K562 (cell line): Measurements from ENCODE around the gene PGBD1. TPM values are rescaled to one million over a fixed set of nuclear protein-coding genes. Genes with fewer than 3 reads are reported as not detected.
A peak's percentile ranks its signal among the peaks of the same experiment; 100 is the strongest.

Source experiments
- ATAC-seq: fragments of 200-7000 bp; cut with Tn5 transposase; 3 replicates; pipeline ENCODE4 v1.9.1; 2020; ENCODE audit warnings: moderate library complexity
- BruUV-seq: library from RNA; stranded (reverse); fragments of 400-500 nt; replicated peaks from 2 replicates; lab custom pipeline; 2021; lab: Mats Ljungman, UMichigan
- CTCF ChIA-PET: fragments of 300-600 bp; formaldehyde crosslinking; extraction: SDS; loops from one replicate; lab custom pipeline; 2021; ENCODE audit warnings: low intra/inter-chr PET ratio; lab: Yijun Ruan, JAX
- POLR2A ChIA-PET: fragments of 300-600, 350-650 bp; sonication (Branson Sonifier 250); formaldehyde crosslinking; extraction: SDS; loops from one replicate; lab custom pipeline; 2021; ENCODE audit warnings: antibody characterized with exemption, inconsistent platforms; lab: Yijun Ruan, JAX
- DNase-seq, 4 experiments: peaks; one replicate each; pipeline versions ENCODE4 v3.0.0 to v3.0.0-alpha.2; 2011 to 2018; ENCODE audit warnings: low spot score in 3 of 4, mixed read lengths in 3 of 4; ENCODE audit errors: extremely low read depth in 1 of 4
- FAIRE-seq: peaks from 2 replicates; lab custom pipeline; 2011; peaks lifted over from hg19 to GRCh38; lab: Jason Lieb, UNC
- H2AFZ ChIP-seq: 2 replicates; pipeline ENCODE4 v1.6.0; 2011; ENCODE audit warnings: low read depth, low read length, control low read depth, inconsistent platforms
- H3K27ac ChIP-seq: fragments of 200-600 bp; 3 replicates; pipeline ENCODE4 v1.8.0; 2011; ENCODE audit warnings: low read depth, mild to moderate bottlenecking, control low read depth, inconsistent platforms, low read length, moderate library complexity, mixed read lengths; ENCODE audit errors: extremely low read depth
- H3K27me3 ChIP-seq, 2 experiments: fragments of 300-600 bp in 1 of 2; 2 replicates in 1 of 2; 3 replicates in 1 of 2; pipeline versions ENCODE4 v1.6.0 to v1.8.0; 2011; ENCODE audit warnings: inconsistent platforms in 2 of 2, low read length in 2 of 2, mild to moderate bottlenecking in 1 of 2, mixed read lengths in 1 of 2, moderate library complexity in 1 of 2; ENCODE audit not compliant: control insufficient read depth in 2 of 2, insufficient read depth in 2 of 2
- H3K36me3 ChIP-seq: fragments of 300-600 bp; 3 replicates; pipeline ENCODE4 v1.8.0; 2011; ENCODE audit warnings: mild to moderate bottlenecking, low read length, inconsistent platforms; ENCODE audit not compliant: control insufficient read depth, insufficient read depth
- H3K4me1 ChIP-seq, 2 experiments: fragments of 200-600 bp in 1 of 2; replicated peaks in 1 of 2; 2 replicates in 1 of 2; 3 replicates in 1 of 2; pipeline versions ENCODE4 v1.5.1 to v1.8.0; 2011; ENCODE audit warnings: inconsistent platforms in 2 of 2, low read length in 2 of 2, mild to moderate bottlenecking in 1 of 2, mixed read lengths in 1 of 2, moderate library complexity in 1 of 2; ENCODE audit not compliant: control insufficient read depth in 2 of 2, insufficient read depth in 2 of 2
- H3K4me2 ChIP-seq: 2 replicates; pipeline ENCODE4 v1.6.1; 2011; ENCODE audit warnings: low read length, control low read depth, inconsistent platforms, mixed read lengths; ENCODE audit not compliant: insufficient read depth
- H3K4me3 ChIP-seq: fragments of 200-600 bp; sonication (generic), shearing (Covaris generic); 2 replicates; pipeline ENCODE4 v1.5.1; 2016; ENCODE audit warnings: control low read depth, inconsistent platforms
- H3K79me2 ChIP-seq: fragments of 200-600 bp; 3 replicates; pipeline ENCODE4 v1.8.0; 2011; ENCODE audit warnings: low read length, inconsistent platforms; ENCODE audit not compliant: control insufficient read depth, insufficient read depth
- H3K9ac ChIP-seq, 2 experiments: 2 replicates each; pipeline versions ENCODE4 v1.6.0 to v1.6.1; 2011; ENCODE audit warnings: low read depth in 2 of 2, low read length in 2 of 2, control low read depth in 1 of 2, inconsistent platforms in 1 of 2, mild to moderate bottlenecking in 1 of 2, mixed read lengths in 1 of 2; ENCODE audit not compliant: insufficient read depth in 1 of 2
- H3K9me1 ChIP-seq: one replicate; pipeline ENCODE4 v1.6.0; 2011; ENCODE audit warnings: inconsistent platforms, mild to moderate bottlenecking, low read length, moderate library complexity; ENCODE audit not compliant: control insufficient read depth, insufficient read depth
- H3K9me3 ChIP-seq: replicated peaks from 2 replicates; pipeline ENCODE4 v1.5.1; 2011; ENCODE audit warnings: low read depth, low read length, inconsistent platforms; ENCODE audit not compliant: control insufficient read depth, insufficient read depth
- H4K20me1 ChIP-seq: replicated peaks from 2 replicates; pipeline ENCODE4 v1.6.1; 2011; ENCODE audit warnings: low read length, inconsistent platforms, mixed read lengths; ENCODE audit not compliant: control insufficient read depth, insufficient read depth
- CHCHD3 ChIP-seq: fragments of 250-450 bp; sonication (Bioruptor Pico); IDR thresholded peaks from 2 replicates; pipeline ENCODE4 v2.1.2; 2022; ENCODE audit warnings: mild to moderate bottlenecking
- CTBP1 ChIP-seq: fragments of 450-650 bp; IDR thresholded peaks from 2 replicates; pipeline ENCODE4 v1.6.1; 2016; ENCODE audit warnings: borderline replicate concordance
- HDAC2 ChIP-seq: fragments of 450-650 bp; IDR thresholded peaks from 2 replicates; pipeline ENCODE4 v1.6.1; 2016; ENCODE audit warnings: mild to moderate bottlenecking
- KHSRP ChIP-seq: fragments of 450-650 bp; IDR thresholded peaks from 2 replicates; pipeline ENCODE4 v1.6.1; 2017
- NFATC3 ChIP-seq: fragments of 450-650 bp; IDR thresholded peaks from 2 replicates; pipeline ENCODE4 v1.6.1; 2017; ENCODE audit warnings: mild to moderate bottlenecking
- NFIC ChIP-seq: fragments of 450-650 bp; IDR thresholded peaks from 2 replicates; pipeline ENCODE4 v1.6.1; 2017; ENCODE audit warnings: mild to moderate bottlenecking, inconsistent platforms
- NRF1 ChIP-seq, 2 experiments: fragments of 450-650 bp; IDR thresholded peaks in 1 of 2; conservative IDR thresholded peaks in 1 of 2; 2 replicates each; pipeline ENCODE4 v1.6.1; 2014; ENCODE audit warnings: mild to moderate bottlenecking in 2 of 2
- SRSF1 ChIP-seq: fragments of 200-400 bp; formaldehyde crosslinking; IDR thresholded peaks from 2 replicates; pipeline ENCODE4 v1.6.1; 2017; ENCODE audit warnings: mild to moderate bottlenecking, low read depth, low read length, moderate library complexity
- STAT5A ChIP-seq: IDR thresholded peaks from 2 replicates; pipeline ENCODE4 v1.6.1; 2012; ENCODE audit warnings: low read length, inconsistent platforms, borderline replicate concordance
- TBL1XR1 ChIP-seq, 2 experiments: IDR thresholded peaks; 2 replicates each; pipeline ENCODE4 v1.6.1; 2012; ENCODE audit warnings: improper control_type of control experiment in 2 of 2, low read length in 2 of 2, mild to moderate bottlenecking in 1 of 2
- TFAM ChIP-seq: fragments of 250-450 bp; sonication (Bioruptor Pico); conservative IDR thresholded peaks from 2 replicates; pipeline ENCODE4 v1.5.0; 2021; ENCODE audit warnings: mild to moderate bottlenecking, moderate library complexity
- U2AF2 ChIP-seq: fragments of 200-400 bp; formaldehyde crosslinking; optimal IDR thresholded peaks from 2 replicates; pipeline ENCODE3; 2017; ENCODE audit warnings: low read depth, mild to moderate bottlenecking, low read length
- WGBS: fragments of 100-300 bp; shearing (Covaris generic); methylation state at CpG from one replicate; pipeline ENCODE4 v1.1.6; 2016; ENCODE audit warnings: low coverage, mixed read lengths; ENCODE audit not compliant: insufficient coverage; ENCODE audit errors: missing lambda C conversion rate; 5-methylcytosine and 5-hydroxymethylcytosine counted together
- in situ Hi-C: fragments of 300-500 bp; cut with MboI; formaldehyde crosslinking; loops from 4 replicates; pipeline ENCODE4 v1.15.0; 2018; ENCODE audit warnings: inconsistent platforms, mixed read lengths
- intact Hi-C: fragments of 100-400 bp; cut with micrococcal nuclease; formaldehyde crosslinking; loops from 2 replicates; pipeline ENCODE4 v1.14.2; 2022
- polyA plus RNA-seq, 8 experiments: library from polyadenylated mRNA; depleted of rRNA in 4 of 8; stranded (reverse) in 5 of 8; unstranded in 3 of 8; fragments of >200 nt; fragmentation: Nextera tagmentation in 2 of 8; fragmentation: Illumina TruSeq in 1 of 8; extraction: Ambion mirVana in 2 of 8; extraction: Trizol in 1 of 8; gene quantifications; 2 replicates each; pipeline versions ENCODE4 v1.2.1 to v1.2.3, GENCODE V29; 2011 to 2014; ENCODE audit warnings: inconsistent platforms in 1 of 8, missing spikeins in 1 of 8
- total RNA-seq, 7 experiments: library from RNA; depleted of rRNA in 6 of 7; stranded (reverse); fragments of >200 nt in 6 of 7; fragmentation: Illumina TruSeq in 2 of 7; extraction: Trizol in 2 of 7; gene quantifications; 2 replicates each; pipeline versions ENCODE4 v1.2.1 to v1.2.3, GENCODE V29; 2011 to 2021; ENCODE audit warnings: low replicate concordance in 1 of 7
- TF ChIP-seq, protein P1 (sequence below): fragments of 200-800 bp; sonication (Bioruptor generic); IDR thresholded peaks from 2 replicates; pipeline ENCODE4 v1.6.1; 2017; ENCODE audit warnings: missing genetic modification characterization, missing compliant biosample characterization
- TF ChIP-seq, protein P2 (sequence below): fragments of 450-650 bp; IDR thresholded peaks from 2 replicates; pipeline ENCODE4 v1.6.1; 2016; ENCODE audit warnings: low read depth, mild to moderate bottlenecking, moderate library complexity
- TF ChIP-seq, protein P3 (sequence below): fragments of 250-450 bp; sonication (Bioruptor Pico); IDR thresholded peaks from 2 replicates; pipeline ENCODE4 v1.5.0; 2022; ENCODE audit warnings: mild to moderate bottlenecking
- TF ChIP-seq, protein P4 (sequence below), 2 experiments: fragments of 250-450 bp in 1 of 2; fragments of 450-650 bp in 1 of 2; sonication (Bioruptor Pico) in 1 of 2; IDR thresholded peaks; 2 replicates each; pipeline versions ENCODE4 v1.6.1 to v1.8.0; 2016 to 2021; ENCODE audit warnings: mild to moderate bottlenecking in 2 of 2, moderate library complexity in 2 of 2, missing compliant biosample characterization in 1 of 2, missing genetic modification characterization in 1 of 2

PGBD1 gene
- total and polyA plus RNA-seq, 9 of the 15 experiments (the other 6 are each of a cell fraction or from before 2014, with no cell fraction given) = 3.3 to 9.0 (median 7.3) TPM

DNA sequence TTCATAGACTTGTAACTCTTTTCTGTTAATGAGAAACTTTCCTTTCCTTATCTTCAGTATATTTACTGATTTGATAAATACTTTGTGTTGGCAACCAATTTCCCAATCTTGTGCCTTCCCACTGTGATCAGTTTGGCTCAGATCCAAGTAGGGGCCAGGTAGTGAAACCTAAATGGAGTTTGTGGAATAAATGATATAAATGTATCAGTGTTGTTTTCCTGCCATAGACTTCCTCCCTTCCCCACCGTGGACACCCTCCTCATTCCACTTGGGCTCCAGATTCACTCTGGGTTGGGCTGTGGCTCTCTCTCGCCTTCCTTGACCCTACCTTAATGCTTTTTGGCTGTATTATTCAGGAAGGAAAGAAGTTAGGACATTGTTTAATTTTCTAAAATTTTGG, 69.7 kb downstream of the PGBD1 start (continued):
- 0 out of 4 replicates have a peak, but pooled peaks of 1 of the 2 experiments have one; percentile 14 for TF ChIP-seq TBL1XR1 (IDR thresholded peaks at IDR 0.05; ENCODE audit: low read length in 2 of 2)
- TF ChIP-seq, protein P1, sequence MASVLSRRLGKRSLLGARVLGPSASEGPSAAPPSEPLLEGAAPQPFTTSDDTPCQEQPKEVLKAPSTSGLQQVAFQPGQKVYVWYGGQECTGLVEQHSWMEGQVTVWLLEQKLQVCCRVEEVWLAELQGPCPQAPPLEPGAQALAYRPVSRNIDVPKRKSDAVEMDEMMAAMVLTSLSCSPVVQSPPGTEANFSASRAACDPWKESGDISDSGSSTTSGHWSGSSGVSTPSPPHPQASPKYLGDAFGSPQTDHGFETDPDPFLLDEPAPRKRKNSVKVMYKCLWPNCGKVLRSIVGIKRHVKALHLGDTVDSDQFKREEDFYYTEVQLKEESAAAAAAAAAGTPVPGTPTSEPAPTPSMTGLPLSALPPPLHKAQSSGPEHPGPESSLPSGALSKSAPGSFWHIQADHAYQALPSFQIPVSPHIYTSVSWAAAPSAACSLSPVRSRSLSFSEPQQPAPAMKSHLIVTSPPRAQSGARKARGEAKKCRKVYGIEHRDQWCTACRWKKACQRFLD (CRISPR knock-in tag) = peak; percentile 15; the same call in 1 of the 2 replicates
- peak; percentile 97 for TF ChIP-seq NFIC
- no peak for TF ChIP-seq HDAC2
- TF ChIP-seq STAT5A = 0 out of 2 replicates have a peak, but pooled peaks have one; percentile 15
- TF ChIP-seq CTBP1 = no peak

DNA sequence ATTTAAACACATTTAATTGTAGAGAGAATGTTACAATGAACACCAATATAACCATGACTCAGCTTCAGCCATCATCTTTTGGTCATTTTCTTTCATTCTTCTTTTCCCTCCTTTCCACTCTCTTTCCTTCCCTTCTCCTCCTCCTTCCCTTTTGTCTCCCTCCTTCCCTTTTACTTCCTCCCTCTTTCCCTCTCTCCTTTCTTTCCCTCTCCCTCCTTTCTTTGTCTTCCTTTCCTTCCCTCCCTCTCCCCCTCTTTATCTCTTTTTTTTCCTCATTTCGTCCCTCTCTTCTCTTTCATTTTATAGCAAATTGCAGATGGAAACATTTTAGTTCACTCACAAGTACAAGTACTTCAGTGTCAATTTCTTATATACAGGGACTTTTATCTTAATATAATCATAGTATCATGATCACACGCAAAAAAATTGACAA, 70.1 kb downstream of the PGBD1 start:
- CTCF ChIA-PET = interaction anchor here (1.0 kb wide), 1 partner anchor 99 kb away, joined by 3 read pairs; the partner anchor contains the start of gene ZKSCAN4
- no peak for ATAC-seq
- in situ Hi-C loops = no loop called here
- TF ChIP-seq TFAM (CRISPR knock-in tag) (no peak), NRF1 (conservative IDR thresholded peaks at IDR 0.05 in 1 of 2, IDR thresholded peaks at IDR 0.05 in 1 of 2) (no peak), NFATC3 (no peak), KHSRP (peak; percentile 56; the same call in 1 of the 2 replicates), U2AF2 (no peak), SRSF1 (no peak), CHCHD3 (CRISPR knock-in tag) (no peak)
- TF ChIP-seq, protein P2, sequence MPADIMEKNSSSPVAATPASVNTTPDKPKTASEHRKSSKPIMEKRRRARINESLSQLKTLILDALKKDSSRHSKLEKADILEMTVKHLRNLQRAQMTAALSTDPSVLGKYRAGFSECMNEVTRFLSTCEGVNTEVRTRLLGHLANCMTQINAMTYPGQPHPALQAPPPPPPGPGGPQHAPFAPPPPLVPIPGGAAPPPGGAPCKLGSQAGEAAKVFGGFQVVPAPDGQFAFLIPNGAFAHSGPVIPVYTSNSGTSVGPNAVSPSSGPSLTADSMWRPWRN = 0 out of 2 replicates have a peak, but pooled peaks have one; percentile 34
- TF ChIP-seq, protein P3, sequence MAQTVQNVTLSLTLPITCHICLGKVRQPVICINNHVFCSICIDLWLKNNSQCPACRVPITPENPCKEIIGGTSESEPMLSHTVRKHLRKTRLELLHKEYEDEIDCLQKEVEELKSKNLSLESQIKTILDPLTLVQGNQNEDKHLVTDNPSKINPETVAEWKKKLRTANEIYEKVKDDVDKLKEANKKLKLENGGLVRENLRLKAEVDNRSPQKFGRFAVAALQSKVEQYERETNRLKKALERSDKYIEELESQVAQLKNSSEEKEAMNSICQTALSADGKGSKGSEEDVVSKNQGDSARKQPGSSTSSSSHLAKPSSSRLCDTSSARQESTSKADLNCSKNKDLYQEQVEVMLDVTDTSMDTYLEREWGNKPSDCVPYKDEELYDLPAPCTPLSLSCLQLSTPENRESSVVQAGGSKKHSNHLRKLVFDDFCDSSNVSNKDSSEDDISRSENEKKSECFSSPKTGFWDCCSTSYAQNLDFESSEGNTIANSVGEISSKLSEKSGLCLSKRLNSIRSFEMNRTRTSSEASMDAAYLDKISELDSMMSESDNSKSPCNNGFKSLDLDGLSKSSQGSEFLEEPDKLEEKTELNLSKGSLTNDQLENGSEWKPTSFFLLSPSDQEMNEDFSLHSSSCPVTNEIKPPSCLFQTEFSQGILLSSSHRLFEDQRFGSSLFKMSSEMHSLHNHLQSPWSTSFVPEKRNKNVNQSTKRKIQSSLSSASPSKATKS (CRISPR knock-in tag) = no peak
- TF ChIP-seq, protein P4, sequence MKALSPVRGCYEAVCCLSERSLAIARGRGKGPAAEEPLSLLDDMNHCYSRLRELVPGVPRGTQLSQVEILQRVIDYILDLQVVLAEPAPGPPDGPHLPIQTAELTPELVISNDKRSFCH (CRISPR knock-in tag; IDR thresholded peaks at IDR 0.05) = no peak
- TF ChIP-seq, protein P4 (tag; IDR thresholded peaks at IDR 0.05) = no peak

More for the DNA sequence above, 70.1 kb downstream of the PGBD1 start:
- H3K9me1 ChIP-seq = no peaks in the 10 kb centered on the region
- peak overlapping the region; percentile 82 to 84; a peak in 3 of 4 replicates for H3K9ac ChIP-seq
- intact Hi-C loops = loop anchor here (5.0 to 10.0 kb wide), 2 partner anchors 84 to 517 kb away; partner anchors contain the start of gene ZSCAN26
- H3K4me1 ChIP-seq = peaks cover 35 to 51% of the 10 kb centered on the region in 2 experiments
- peak overlapping the region; percentile 86 for H3K27ac ChIP-seq
- DNase-seq (no peak), FAIRE-seq (no peak)
- peaks cover 67% of the 10 kb centered on the region for H3K79me2 ChIP-seq
- WGBS = 5% methylated on average over 2 of the region's 2 CpGs
- H3K9me3 ChIP-seq = no peaks in the 10 kb centered on the region
- H2AFZ ChIP-seq = peak overlapping the region; percentile 94; the same call in 1 of the 2 replicates
- peak overlapping the region; percentile 68 for H3K4me3 ChIP-seq
- H3K36me3 ChIP-seq = peaks cover 11% of the 10 kb centered on the region; the same call in 2 of the 3 replicates
- H3K4me2 ChIP-seq = peak overlapping the region; percentile 92
- BruUV-seq = no TSS peak
- no peaks in the 10 kb centered on the region for H4K20me1 ChIP-seq
- POLR2A ChIA-PET = interaction anchor here (0.6 to 2.1 kb wide), 5 partner anchors 14 to 215 kb away, joined by 3 to 11 read pairs (median 4); no protein-coding TSS in a partner anchor
- H3K27me3 ChIP-seq = no peaks in the 10 kb centered on the region; a peak in 1 of 5 replicates
